HL-60/S4 (cell line): Measurements from ENCODE around the gene MARCKSL1.
"Not testable (repeated sequence)": the region's sequence is repeated elsewhere in the genome, so short reads cannot be mapped to it uniquely, and the experiment has no call there.

ENCODE experiments used
- in situ Hi-C: fragments of 300-500 bp; cut with MboI; formaldehyde crosslinking; loops from 2 replicates; pipeline ENCODE4 v1.14.3; 2022; ENCODE audit warnings: low sequenced_read_pairs

MARCKSL1 gene, protein sequence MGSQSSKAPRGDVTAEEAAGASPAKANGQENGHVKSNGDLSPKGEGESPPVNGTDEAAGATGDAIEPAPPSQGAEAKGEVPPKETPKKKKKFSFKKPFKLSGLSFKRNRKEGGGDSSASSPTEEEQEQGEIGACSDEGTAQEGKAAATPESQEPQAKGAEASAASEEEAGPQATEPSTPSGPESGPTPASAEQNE

GRCh38 chr1:32335790-32336590 is at the start of gene MARCKSL1:
Gene MARCKSL1 (minus strand): TSS chr1:32336233. CDS start chr1:32336033, 200 bp downstream.
- in situ Hi-C loops, result no loop called here

GRCh38 chr1:32380057-32380456 is 44.0 kb upstream of the MARCKSL1 start:
- in situ Hi-C loops, result no loop called here

DNA sequence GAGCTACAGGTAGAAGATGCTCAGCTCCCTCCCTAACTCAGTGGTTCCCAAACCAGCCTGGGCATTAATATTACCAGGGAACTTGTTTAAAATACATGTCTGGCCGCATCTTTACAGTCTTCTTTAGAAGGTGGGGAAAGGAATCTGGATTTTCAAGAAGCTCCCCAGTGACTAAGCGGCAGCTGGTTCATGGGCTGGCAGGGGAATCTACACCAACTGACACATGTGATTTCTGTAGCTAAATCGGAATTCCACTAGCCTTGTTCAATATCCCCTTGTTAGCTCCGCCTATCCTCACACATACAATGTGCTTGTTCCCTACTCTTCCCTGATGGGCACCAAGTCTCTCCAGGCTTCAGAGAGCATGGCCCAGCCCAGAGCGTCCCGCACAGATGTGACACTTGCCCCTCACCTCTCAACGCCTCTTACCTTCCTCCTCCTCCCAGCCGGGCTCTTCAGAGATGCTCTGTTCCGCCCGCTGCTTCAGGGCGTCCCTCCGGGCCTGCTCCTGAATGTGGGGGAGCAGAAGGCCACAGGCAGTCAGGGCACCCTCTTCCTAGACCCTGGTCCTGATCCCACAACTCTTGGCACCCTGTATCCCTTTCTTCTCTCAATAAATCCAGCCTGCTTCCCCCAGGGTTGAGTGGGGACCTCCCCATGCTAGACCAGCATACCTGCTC is 41.6 kb upstream of the MARCKSL1 start:
- in situ Hi-C loops, result no loop called here

DNA sequence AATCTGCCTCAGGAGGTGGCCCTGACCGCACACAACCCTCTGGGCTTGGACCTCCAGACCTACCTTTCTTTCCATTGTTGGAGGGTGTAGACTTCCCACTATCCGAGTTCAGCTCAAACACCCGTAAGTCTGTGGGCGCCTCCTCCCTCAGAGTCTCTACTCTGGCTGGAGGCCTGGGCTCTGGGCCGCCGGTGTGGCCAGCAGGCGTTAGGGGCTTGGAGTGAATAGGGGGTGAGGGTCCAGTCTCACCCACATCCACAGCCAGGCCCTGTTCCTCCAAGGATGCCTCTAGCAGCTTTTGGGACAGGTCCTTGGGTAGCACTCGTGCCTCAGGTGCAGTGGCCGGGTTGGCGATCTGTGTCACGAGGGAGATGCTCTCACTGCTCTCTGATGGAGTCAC is 40.2 kb upstream of the MARCKSL1 start:
- in situ Hi-C loops, result no loop called here

- in situ Hi-C loops, result no loop called here
These were observed 38.1 kb upstream of the MARCKSL1 start for GRCh38 chr1:32373996-32374592.

DNA sequence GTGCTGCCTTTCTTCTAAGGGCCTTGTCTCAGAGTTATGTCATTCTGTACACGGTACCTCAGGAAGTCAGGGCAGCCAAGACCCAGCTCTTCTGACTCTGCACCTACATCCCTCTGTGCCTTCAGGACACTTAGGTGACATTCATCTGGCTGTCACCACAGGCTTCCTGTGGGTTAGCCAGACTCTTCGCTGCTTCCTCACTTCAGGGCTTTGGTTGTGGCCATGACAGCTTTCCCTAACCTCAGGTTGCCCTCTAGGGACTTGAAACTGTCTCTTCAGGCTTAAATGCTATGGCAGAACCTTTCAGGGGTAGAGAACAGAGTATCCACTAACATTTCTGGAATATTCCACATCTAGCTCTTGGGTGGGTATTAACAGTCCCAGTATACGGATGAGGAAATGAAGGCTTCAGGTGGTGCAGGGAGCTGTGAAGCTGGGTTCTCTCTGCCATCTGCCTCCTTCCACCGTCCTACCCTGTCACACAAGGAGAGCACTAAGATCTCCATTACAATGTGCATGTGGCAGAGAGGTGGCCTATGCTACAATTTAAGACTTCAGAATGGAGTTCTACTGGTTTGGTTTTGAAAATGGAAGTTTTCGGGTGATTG is 36.2 kb upstream of the MARCKSL1 start:
- in situ Hi-C loops, result no loop called here

DNA sequence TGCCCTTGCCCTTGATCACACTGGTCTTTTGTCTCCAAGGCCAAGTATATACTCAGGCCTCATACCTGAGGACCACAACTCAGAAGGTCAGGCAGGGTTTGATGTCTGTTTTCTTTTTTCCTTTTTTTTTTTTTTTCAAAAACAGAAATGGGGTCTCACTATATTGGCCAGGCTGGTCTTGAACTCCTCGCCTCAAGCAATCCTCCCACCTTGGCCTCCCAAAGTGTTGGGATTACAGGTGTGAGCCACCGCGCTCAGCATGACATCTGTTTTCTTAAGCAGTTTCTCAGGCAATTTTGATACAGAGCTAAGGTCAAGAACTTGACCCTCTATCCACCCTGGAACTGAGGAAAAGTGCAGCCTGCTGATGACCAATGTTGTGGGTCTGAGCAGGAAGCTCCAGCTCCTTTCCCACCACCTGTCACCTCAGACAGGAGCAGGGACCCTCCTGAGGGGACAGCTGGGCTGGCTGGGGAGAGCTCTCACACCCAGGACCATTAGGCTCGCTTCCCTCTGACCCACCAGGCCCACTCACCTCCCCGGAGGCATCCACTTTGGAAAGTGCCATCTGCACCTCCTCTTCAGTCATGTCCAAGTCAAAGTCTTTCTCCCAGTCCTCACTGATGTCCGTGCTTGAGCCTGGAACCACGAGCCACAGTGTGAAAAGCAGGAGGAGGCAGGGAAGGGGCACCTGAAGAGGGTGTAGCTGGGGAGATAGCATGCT is 32.0 kb upstream of the MARCKSL1 start:
- in situ Hi-C loops, result no loop called here

- in situ Hi-C loops, result no loop called here
These were observed 29.4 kb upstream of the MARCKSL1 start for GRCh38 chr1:32365445-32365844.

DNA sequence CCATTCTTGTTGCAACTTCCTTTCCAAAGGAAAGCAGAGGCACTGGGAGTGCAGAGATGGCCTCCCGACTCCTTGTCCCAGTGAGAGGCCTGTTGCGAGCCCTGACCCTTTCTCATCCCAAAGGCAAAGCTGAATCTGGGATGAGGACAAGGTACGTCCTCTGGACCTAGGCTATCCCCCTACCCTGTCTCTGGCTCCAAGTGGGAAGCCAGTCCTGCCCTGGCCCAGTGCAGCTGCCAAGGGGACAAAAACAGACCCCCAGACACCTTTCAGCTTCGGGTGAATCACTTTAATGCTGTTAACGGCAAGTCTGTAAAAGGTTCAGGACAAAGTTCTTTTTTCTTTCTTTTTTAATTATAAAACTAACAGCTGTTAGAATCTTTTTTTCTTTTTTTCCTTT is 28.8 kb upstream of the MARCKSL1 start:
- in situ Hi-C loops, result no loop called here

DNA sequence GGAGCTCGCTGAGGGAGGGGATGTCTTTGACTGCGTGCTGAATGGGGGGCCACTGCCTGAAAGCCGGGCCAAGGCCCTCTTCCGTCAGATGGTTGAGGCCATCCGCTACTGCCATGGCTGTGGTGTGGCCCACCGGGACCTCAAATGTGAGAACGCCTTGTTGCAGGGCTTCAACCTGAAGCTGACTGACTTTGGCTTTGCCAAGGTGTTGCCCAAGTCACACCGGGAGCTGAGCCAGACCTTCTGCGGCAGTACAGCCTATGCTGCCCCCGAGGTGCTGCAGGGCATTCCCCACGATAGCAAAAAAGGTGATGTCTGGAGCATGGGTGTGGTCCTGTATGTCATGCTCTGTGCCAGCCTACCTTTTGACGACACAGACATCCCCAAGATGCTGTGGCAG is 27.7 kb upstream of the MARCKSL1 start:
- in situ Hi-C loops, result no loop called here

GRCh38 chr1:32362474-32363313 is 26.7 kb upstream of the MARCKSL1 start, which contains the start of the genes FAM229A and TSSK3:
Gene FAM229A (minus strand): TSS chr1:32362485. CDS start chr1:32362091, 394 bp downstream.
Gene TSSK3 (plus strand): TSS chr1:32362539. CDS start chr1:32362702, 163 bp downstream.
- in situ Hi-C loops, result no loop called here

DNA sequence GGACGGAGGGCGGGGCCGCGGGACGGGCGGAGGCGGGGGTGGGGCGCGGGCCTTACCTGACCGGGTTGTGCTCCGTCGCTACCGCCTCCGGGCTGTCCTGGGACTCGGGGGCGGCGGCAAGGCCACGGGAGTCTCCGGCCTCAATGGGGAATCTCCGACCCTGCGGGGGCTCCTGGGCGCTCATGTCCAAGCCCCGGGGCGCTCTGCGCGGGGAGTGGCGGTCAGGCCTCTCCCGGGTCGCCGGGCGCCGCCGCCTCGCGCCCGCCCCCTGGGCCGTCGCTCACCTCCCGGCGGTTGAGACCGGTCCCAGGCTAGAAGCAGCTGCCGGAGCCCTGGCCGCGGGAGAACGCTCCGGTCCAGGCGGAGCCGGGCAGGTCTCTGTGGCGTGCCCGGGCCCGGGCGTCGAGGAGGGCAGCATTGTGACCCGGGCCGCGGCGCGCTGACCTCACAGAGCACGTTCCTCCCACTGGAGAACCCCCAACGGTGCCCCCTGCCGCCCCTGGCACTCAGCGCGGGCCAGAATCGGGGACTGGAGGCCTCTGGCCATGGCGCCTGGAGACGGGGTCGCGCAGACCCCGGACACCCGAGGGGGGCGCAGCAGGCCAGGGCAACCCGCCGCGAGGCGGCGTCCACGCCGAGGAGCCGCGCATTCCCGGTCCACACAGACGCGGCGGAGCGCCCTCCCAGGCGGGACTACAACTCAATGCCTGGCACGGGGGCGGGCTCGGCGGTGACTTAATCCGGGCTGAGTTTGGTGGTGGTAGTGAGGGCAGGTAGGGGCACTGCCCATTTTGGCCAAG is 25.8 kb upstream of the MARCKSL1 start:
- in situ Hi-C loops, result no loop called here

GRCh38 chr1:32361308-32361673 is 25.3 kb upstream of the MARCKSL1 start:
- in situ Hi-C loops, result no loop called here

GRCh38 chr1:32358435-32358834 is 22.4 kb upstream of the MARCKSL1 start:
- in situ Hi-C loops, result no loop called here

DNA sequence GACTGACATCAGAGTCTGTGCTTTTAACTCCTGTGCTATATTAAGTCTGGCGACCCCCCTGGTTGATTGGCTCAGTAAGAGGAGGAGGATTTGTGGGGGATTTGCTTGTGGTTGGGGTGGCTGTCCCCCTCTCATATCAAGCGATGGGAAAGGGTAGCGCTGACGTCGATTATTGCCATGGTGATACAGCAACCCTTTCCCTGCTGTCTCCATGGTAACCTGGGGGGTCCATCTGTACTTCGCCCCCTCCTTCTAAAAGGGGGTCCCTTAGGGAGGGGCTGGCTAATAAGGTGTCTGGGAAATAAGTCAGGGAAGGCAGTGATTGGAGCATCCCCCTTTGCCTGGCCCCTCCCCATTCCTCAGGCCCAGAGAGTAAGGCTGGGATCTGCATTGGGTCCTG is 21.6 kb upstream of the MARCKSL1 start:
- in situ Hi-C loops, result no loop called here

DNA sequence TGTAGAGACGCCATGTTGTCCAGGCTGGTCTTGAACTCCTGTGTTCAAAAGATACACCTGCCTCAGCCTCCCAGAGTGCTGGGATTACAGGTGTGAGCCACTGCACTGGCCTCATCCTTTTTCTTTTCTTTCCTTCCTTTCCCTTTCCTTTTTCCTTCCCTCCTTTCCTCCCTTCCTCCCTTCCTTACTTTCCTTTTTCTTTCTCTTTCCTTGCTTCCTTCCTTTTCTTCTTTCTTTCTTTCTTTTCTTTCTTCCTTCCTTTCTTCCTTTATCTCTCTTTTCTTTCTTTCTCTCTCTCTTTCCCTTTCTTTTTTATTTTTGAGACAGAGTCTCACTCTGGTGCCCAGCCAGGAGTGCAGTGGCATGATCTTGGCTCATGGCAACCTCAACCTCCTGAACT is 20.4 kb upstream of the MARCKSL1 start:
- in situ Hi-C loops, result no loop called here

DNA sequence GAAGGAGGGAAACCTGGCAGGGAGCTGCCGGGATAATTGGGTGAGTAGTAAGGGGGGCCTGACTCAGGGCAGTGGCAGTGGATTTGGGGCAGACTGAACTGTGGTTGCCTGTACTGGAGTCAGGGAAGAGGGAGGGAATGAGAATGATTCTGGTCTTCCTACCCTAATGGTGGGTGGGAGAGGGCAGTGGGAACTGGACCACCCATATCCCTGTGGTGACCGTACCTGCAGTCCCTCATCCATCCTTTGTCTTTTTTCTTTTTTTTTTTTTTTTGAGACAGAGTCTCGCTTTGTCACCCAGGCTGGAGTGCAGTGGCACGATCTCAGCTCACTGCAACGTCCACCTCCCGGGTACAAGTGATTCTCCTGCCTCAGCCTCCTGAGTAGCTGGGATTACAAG is 19.7 kb upstream of the MARCKSL1 start:
- in situ Hi-C loops, result not testable (repeated sequence)

GRCh38 chr1:32353886-32354570 is 18.0 kb upstream of the MARCKSL1 start:
- in situ Hi-C loops, result no loop called here
